Skeletal muscle tissue (tissue), 4 donors: ENCODE results near the gene DDR1. TPM values are rescaled to one million over a fixed set of nuclear protein-coding genes. Genes with fewer than 3 reads are reported as not detected.
A peak's percentile ranks its signal among the peaks of the same experiment; 100 is the strongest.

ENCODE experiments used
- H3K27ac ChIP-seq: one replicate; pipeline ENCODE4 v1.7.0; 2013; ENCODE audit warnings: mild to moderate bottlenecking, low read depth, low read length, inconsistent platforms
- H3K27me3 ChIP-seq, 3 donors: one replicate each; pipeline ENCODE4 v1.7.0; 2013; ENCODE audit warnings: low read length in 3 of 3; ENCODE audit not compliant: control insufficient read depth in 3 of 3, insufficient read depth in 3 of 3
- H3K36me3 ChIP-seq, 3 donors: one replicate each; pipeline ENCODE4 v1.7.0; 2013; ENCODE audit warnings: low read length in 3 of 3; ENCODE audit not compliant: control insufficient read depth in 3 of 3, insufficient read depth in 3 of 3
- H3K4me1 ChIP-seq, 3 donors: one replicate each; pipeline ENCODE4 v1.7.0; 2013; ENCODE audit warnings: low read length in 3 of 3, mild to moderate bottlenecking in 3 of 3; ENCODE audit not compliant: control insufficient read depth in 3 of 3, insufficient read depth in 3 of 3
- H3K4me3 ChIP-seq, 3 donors: one replicate each; pipeline ENCODE4 v1.7.0; 2013; ENCODE audit warnings: low read length in 3 of 3
- H3K9ac ChIP-seq, 3 donors: one replicate each; pipeline ENCODE4 v1.7.0; 2013; ENCODE audit warnings: low read length in 3 of 3, mild to moderate bottlenecking in 3 of 3, moderate library complexity in 2 of 3, low read depth in 1 of 3
- H3K9me3 ChIP-seq, 3 donors: one replicate each; pipeline ENCODE4 v1.7.0; 2013; ENCODE audit warnings: low read length in 3 of 3; ENCODE audit not compliant: control insufficient read depth in 3 of 3
- total RNA-seq: library from RNA; depleted of rRNA; stranded (reverse); fragments of >200 nt; gene quantifications from one replicate; pipeline ENCODE4 v1.2.3, GENCODE V29; 2014
- donor health status: Osteomylitis.

The DDR1 gene
- total RNA-seq, 1 donor from 2014 or later = 40.7 TPM

- H3K27me3 ChIP-seq = no peaks in the 10 kb centered on the region
- no peak overlapping the region for H3K9ac ChIP-seq
- H3K4me1 ChIP-seq = peaks cover 45 to 67% (median 63%) of the 10 kb centered on the region in 3 donors
- H3K9me3 ChIP-seq = no peaks in the 10 kb centered on the region
- no peak overlapping the region for H3K27ac ChIP-seq
- no peak overlapping the region for H3K4me3 ChIP-seq
- no peaks in the 10 kb centered on the region for H3K36me3 ChIP-seq
Measured at GRCh38 chr6:30880698-30881252, 3.5 kb upstream of the DDR1 start.

GRCh38 chr6:30881392-30882203 is 2.7 kb upstream of the DDR1 start:
- Histone ChIP-seq H3K9me3 (no peaks in the 10 kb centered on the region), H3K4me1 (peaks cover 49 to 72% (median 65%) of the 10 kb centered on the region in 3 donors), H3K9ac (peak overlapping the region in 2 of 3 donors; percentile 50 to 89), H3K36me3 (no peaks in the 10 kb centered on the region), H3K4me3 (peak overlapping the region in 1 of 3 donors; percentile 22), H3K27me3 (no peaks in the 10 kb centered on the region), H3K27ac (peak overlapping the region; percentile 93)

DNA sequence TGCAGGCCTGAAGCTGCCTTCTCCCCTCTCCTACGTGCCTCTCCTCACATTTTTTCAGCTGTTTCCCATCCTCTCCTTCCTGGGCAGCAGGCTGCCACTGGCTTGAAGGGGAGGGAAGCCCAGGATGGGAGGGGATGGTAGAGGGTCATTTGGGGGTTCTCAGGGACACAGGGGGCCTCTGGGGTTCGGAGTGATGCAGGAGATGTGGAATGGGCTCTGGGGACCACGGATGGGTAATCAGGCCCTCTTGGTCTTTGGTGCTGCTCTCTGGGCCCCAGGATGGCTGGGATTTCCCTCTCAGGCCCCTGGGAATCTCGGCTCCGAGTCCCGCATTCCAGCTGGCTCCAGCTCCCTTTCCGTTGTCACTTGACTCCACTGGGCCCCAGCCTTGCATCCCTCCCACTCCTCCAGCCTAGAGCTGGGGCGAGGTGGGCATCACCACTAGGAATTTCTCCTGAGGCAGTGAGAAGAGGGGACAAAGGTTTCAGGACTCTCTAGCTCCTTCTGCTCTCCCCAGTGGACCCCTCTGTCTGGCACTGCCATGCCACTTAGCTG is 2.0 kb upstream of the DDR1 start:
- Histone ChIP-seq H3K4me1 (peaks cover 52 to 73% (median 67%) of the 10 kb centered on the region in 3 donors), H3K27me3 (no peaks in the 10 kb centered on the region), H3K4me3 (no peak overlapping the region), H3K36me3 (no peaks in the 10 kb centered on the region), H3K27ac (peak overlapping the region; percentile 93), H3K9ac (peak overlapping the region in 2 of 3 donors; percentile 50 to 89), H3K9me3 (no peaks in the 10 kb centered on the region)

DNA sequence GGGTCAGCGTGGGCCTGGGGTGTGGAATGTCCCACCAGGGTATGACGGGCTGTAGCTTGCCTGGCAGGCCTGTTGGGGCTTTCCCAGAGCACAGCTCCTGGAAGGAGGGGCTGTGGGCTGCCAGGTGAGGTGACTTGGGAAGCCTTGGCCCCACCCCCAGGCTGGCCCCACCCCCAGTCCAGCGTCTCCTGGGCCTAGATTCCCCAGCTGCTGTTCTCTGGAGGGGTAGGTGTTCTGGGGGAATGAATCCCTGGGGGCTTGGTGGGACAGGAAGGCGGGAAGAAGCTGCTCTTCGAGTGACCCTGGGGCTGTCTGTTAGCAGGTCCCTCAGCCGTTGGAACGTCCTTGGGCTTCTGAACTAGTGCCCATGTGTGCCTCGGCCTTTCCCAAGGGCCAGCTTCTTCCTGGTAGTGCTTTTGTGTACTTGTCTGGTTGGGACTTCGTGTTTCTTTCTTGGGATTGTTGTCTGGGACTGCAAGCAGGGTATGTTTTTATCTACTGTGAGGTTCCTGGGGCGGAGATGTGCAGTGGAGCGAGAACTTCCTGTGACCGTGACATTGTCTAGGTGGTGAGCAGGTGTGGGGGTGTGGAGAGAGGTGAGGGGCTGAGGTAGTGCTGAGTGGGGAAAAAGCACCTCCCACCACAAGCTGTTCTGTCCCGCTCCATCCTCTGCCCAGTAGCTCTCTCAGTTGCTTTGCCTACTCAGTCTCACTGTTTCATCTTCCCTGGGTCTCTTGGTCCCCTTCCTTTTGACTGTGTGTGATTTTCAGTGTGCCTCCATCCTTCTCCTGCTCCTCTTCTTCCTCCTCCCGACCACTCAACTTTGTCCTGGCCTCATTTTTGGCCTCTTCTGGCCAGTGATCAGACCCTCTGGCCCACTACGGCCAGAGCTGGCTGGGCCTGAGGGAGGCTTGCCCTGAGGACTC is 1.3 kb upstream of the DDR1 start:
- Histone ChIP-seq H3K4me1 (peaks cover 46 to 67% (median 59%) of the 10 kb centered on the region in 3 donors), H3K27me3 (no peaks in the 10 kb centered on the region), H3K9me3 (no peaks in the 10 kb centered on the region), H3K4me3 (peak overlapping the region; percentile 33 to 88 (median 83)), H3K36me3 (no peaks in the 10 kb centered on the region), H3K27ac (peak overlapping the region; percentile 93), H3K9ac (peak overlapping the region; percentile 74 to 89 (median 86))

GRCh38 chr6:30884521-30885480 is 482 bp downstream of the DDR1 start:
- H3K9ac ChIP-seq = peak overlapping the region; percentile 78 to 89 (median 81)
- peak overlapping the region; percentile 93 for H3K27ac ChIP-seq
- no peaks in the 10 kb centered on the region for H3K9me3 ChIP-seq
- H3K4me1 ChIP-seq = peaks cover 45 to 65% (median 65%) of the 10 kb centered on the region in 3 donors
- H3K27me3 ChIP-seq = no peaks in the 10 kb centered on the region
- H3K4me3 ChIP-seq = peak overlapping the region; percentile 83 to 88 (median 88)
- peaks cover 10 to 13% (median 11%) of the 10 kb centered on the region in 3 donors for H3K36me3 ChIP-seq

DNA sequence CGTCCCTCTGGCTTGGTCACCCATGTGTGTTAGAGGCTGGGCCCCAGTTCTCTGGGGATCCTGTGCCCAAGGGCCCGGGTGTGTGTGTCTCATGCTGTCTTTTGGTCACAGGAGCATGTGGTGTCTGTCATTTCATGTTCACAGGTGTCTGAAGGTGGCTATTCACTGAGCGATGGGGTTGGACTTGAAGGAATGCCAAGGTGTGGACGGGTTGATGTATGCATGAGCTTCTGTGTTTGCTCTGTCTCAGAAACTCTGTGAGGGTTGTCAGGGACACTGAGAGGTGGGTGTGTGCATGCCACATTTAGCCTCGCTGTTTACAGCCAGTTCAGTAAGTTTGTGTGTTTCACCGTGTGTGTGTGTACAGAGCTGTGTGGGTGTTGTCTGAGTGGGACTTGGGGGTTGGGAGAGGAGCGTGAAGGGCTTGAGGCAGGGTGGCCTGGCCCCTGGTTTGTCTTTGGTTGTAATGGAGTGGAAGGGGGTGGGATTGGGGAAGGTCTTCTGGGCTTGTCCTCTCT is 1.2 kb downstream of the DDR1 start:
- H3K27ac ChIP-seq = peak overlapping the region; percentile 93
- H3K4me3 ChIP-seq = peak overlapping the region; percentile 83 to 88 (median 88)
- H3K4me1 ChIP-seq = peaks cover 45 to 72% (median 71%) of the 10 kb centered on the region in 3 donors
- H3K27me3 ChIP-seq = no peaks in the 10 kb centered on the region
- peak overlapping the region; percentile 78 to 89 (median 81) for H3K9ac ChIP-seq
- peaks cover 17 to 20% (median 18%) of the 10 kb centered on the region in 3 donors for H3K36me3 ChIP-seq
- no peaks in the 10 kb centered on the region for H3K9me3 ChIP-seq

DNA sequence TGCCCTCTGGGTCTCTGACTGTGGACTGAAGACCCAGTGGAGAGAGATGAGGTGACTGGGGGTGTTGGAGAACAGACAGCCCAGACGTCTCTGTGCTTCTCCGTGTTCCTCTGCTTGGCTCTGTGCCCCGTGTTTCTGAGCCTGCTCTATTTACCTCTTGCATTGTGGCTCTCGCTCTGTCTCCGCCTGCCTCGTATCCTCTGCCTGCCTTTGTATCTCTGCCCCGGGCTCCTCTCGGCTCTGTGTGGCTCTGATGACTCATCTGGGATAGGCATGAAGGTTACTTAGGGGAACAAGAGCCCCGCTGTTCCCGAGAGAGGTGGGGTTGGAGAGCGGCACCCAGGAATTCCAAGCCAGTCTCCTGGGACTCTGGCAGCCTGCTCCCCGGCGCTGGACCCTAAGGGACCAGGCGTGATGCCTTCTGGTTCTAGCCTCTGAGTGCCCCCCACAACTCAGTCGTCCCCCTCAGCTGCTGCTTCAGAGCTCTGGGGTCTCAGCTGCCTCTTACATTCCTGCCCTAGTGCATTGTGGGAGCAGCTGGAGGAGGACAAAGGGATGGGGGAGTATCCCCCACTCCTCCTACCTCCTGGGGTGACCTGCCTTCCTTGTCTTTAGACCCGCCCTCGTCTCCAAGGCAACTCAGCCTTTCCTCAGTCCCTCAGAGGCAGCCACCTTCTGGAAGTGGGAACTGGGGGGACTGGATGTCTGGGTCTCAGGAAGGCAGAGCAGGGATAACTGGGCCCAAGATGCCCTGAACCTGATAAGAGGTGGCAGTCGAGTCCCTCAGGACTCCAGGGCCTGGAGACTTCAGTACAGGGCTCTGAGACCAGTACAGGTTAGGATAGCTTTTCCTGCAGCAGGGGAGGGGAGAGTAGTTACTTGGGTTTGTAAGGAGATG is 1.9 kb downstream of the DDR1 start:
- H3K9me3 ChIP-seq = no peaks in the 10 kb centered on the region
- H3K36me3 ChIP-seq = peaks cover 23 to 27% (median 24%) of the 10 kb centered on the region in 3 donors
- no peaks in the 10 kb centered on the region for H3K27me3 ChIP-seq
- H3K27ac ChIP-seq = peak overlapping the region; percentile 93
- H3K9ac ChIP-seq = peak overlapping the region; percentile 78 to 89 (median 81)
- H3K4me3 ChIP-seq = peak overlapping the region; percentile 83 to 88 (median 88)
- H3K4me1 ChIP-seq = peaks cover 45 to 72% (median 71%) of the 10 kb centered on the region in 3 donors

GRCh38 chr6:30886897-30887255 is 2.6 kb downstream of the DDR1 start:
- Histone ChIP-seq H3K4me1 (peaks cover 43 to 66% (median 65%) of the 10 kb centered on the region in 3 donors), H3K9ac (peak overlapping the region; percentile 78 to 89 (median 81)), H3K27me3 (no peaks in the 10 kb centered on the region), H3K9me3 (no peaks in the 10 kb centered on the region), H3K4me3 (peak overlapping the region in 2 of 3 donors; percentile 83 to 88), H3K27ac (peak overlapping the region; percentile 93), H3K36me3 (peaks cover 29 to 34% (median 30%) of the 10 kb centered on the region in 3 donors)
